ENCODE results near the gene DCC.

Gene DCC

GRCh38 chr18:52499016-52499415, 159.0 kb downstream of the DCC start:
- no peak overlapping the region for H3K4me2 ChIP-seq (ENCODE audit: low read length)
- H3F3A ChIP-seq (ENCODE audit: control insufficient read depth, insufficient read depth) = no peaks in the 10 kb centered on the region
- no peak overlapping the region for H3K4me3 ChIP-seq (ENCODE audit: low read length)
- no peaks in the 10 kb centered on the region for H3K9me2 ChIP-seq (replicated peaks; ENCODE audit: control insufficient read depth, low read length)
- no peaks in the 10 kb centered on the region for H3K4me1 ChIP-seq (ENCODE audit: control insufficient read depth, low read length)
- no peaks in the 10 kb centered on the region for H3K79me2 ChIP-seq (ENCODE audit: control insufficient read depth, low read length)
- no peaks in the 10 kb centered on the region for H4K20me1 ChIP-seq (ENCODE audit: control insufficient read depth, insufficient read depth, low read depth, low read length)
- no peaks in the 10 kb centered on the region for H3K27me3 ChIP-seq (ENCODE audit: control insufficient read depth, low read length)
- no peak overlapping the region for H3K27ac ChIP-seq (ENCODE audit: low read depth, low read length)
- peaks cover 2% of the 10 kb centered on the region; the same call in 1 of the 2 replicates for H3K9me3 ChIP-seq (ENCODE audit: control insufficient read depth, insufficient read depth, low read length)
- TF ChIP-seq EZH2phosphoT487 (IDR thresholded peaks at IDR 0.05; ENCODE audit: borderline replicate concordance, low read length) (no peak), CTCF (IDR thresholded peaks at IDR 0.05; ENCODE audit: low read depth, low read length, poor library complexity, severe bottlenecking) (no peak)
- H3K36me3 ChIP-seq (ENCODE audit: control insufficient read depth, low read length) = no peaks in the 10 kb centered on the region

- no peak overlapping the region for H3K4me3 ChIP-seq (ENCODE audit: low read length)
- no peaks in the 10 kb centered on the region for H3K27me3 ChIP-seq (ENCODE audit: control insufficient read depth, low read length)
- no peak overlapping the region for H3K27ac ChIP-seq (ENCODE audit: low read depth, low read length)
- TF ChIP-seq CTCF (IDR thresholded peaks at IDR 0.05; ENCODE audit: low read depth, low read length, poor library complexity, severe bottlenecking) = no peak
- TF ChIP-seq EZH2phosphoT487 (IDR thresholded peaks at IDR 0.05; ENCODE audit: borderline replicate concordance, low read length) = no peak
- H3K9me3 ChIP-seq (ENCODE audit: control insufficient read depth, insufficient read depth, low read length) = no peaks in the 10 kb centered on the region
- H4K20me1 ChIP-seq (ENCODE audit: control insufficient read depth, insufficient read depth, low read depth, low read length) = no peaks in the 10 kb centered on the region
- H3K4me1 ChIP-seq (ENCODE audit: control insufficient read depth, low read length) = no peaks in the 10 kb centered on the region
- H3K79me2 ChIP-seq (ENCODE audit: control insufficient read depth, low read length) = no peaks in the 10 kb centered on the region
- no peaks in the 10 kb centered on the region for H3K36me3 ChIP-seq (ENCODE audit: control insufficient read depth, low read length)
- H3K9me2 ChIP-seq (replicated peaks; ENCODE audit: control insufficient read depth, low read length) = no peaks in the 10 kb centered on the region
- no peak overlapping the region for H3K4me2 ChIP-seq (ENCODE audit: low read length)
- H3F3A ChIP-seq (ENCODE audit: control insufficient read depth, insufficient read depth) = no peaks in the 10 kb centered on the region
Measured at GRCh38 chr18:52499644-52500043, 159.6 kb downstream of the DCC start.

GRCh38 chr18:52504589-52504988, 164.6 kb downstream of the DCC start:
- H3F3A ChIP-seq (ENCODE audit: control insufficient read depth, insufficient read depth) = no peaks in the 10 kb centered on the region
- no peaks in the 10 kb centered on the region for H3K36me3 ChIP-seq (ENCODE audit: control insufficient read depth, low read length)
- H3K4me2 ChIP-seq (ENCODE audit: low read length) = no peak overlapping the region
- TF ChIP-seq CTCF (IDR thresholded peaks at IDR 0.05; ENCODE audit: low read depth, low read length, poor library complexity, severe bottlenecking) (no peak), EZH2phosphoT487 (IDR thresholded peaks at IDR 0.05; ENCODE audit: borderline replicate concordance, low read length) (no peak)
- H3K27me3 ChIP-seq (ENCODE audit: control insufficient read depth, low read length) = no peaks in the 10 kb centered on the region
- no peak overlapping the region for H3K27ac ChIP-seq (ENCODE audit: low read depth, low read length)
- H3K9me2 ChIP-seq (replicated peaks; ENCODE audit: control insufficient read depth, low read length) = no peaks in the 10 kb centered on the region
- H3K4me1 ChIP-seq (ENCODE audit: control insufficient read depth, low read length) = no peaks in the 10 kb centered on the region
- no peaks in the 10 kb centered on the region for H3K9me3 ChIP-seq (ENCODE audit: control insufficient read depth, insufficient read depth, low read length)
- no peak overlapping the region for H3K4me3 ChIP-seq (ENCODE audit: low read length)
- H3K79me2 ChIP-seq (ENCODE audit: control insufficient read depth, low read length) = no peaks in the 10 kb centered on the region
- H4K20me1 ChIP-seq (ENCODE audit: control insufficient read depth, insufficient read depth, low read depth, low read length) = no peaks in the 10 kb centered on the region

- H3F3A ChIP-seq (ENCODE audit: control insufficient read depth, insufficient read depth) = no peaks in the 10 kb centered on the region
- no peaks in the 10 kb centered on the region for H3K9me3 ChIP-seq (ENCODE audit: control insufficient read depth, insufficient read depth, low read length)
- no peak overlapping the region for H3K4me3 ChIP-seq (ENCODE audit: low read length)
- TF ChIP-seq EZH2phosphoT487 (IDR thresholded peaks at IDR 0.05; ENCODE audit: borderline replicate concordance, low read length) = no peak
- TF ChIP-seq CTCF (IDR thresholded peaks at IDR 0.05; ENCODE audit: low read depth, low read length, poor library complexity, severe bottlenecking) = no peak
- no peak overlapping the region for H3K27ac ChIP-seq (ENCODE audit: low read depth, low read length)
- H4K20me1 ChIP-seq (ENCODE audit: control insufficient read depth, insufficient read depth, low read depth, low read length) = no peaks in the 10 kb centered on the region
- H3K9me2 ChIP-seq (replicated peaks; ENCODE audit: control insufficient read depth, low read length) = no peaks in the 10 kb centered on the region
- H3K4me2 ChIP-seq (ENCODE audit: low read length) = no peak overlapping the region
- H3K4me1 ChIP-seq (ENCODE audit: control insufficient read depth, low read length) = no peaks in the 10 kb centered on the region
- no peaks in the 10 kb centered on the region for H3K79me2 ChIP-seq (ENCODE audit: control insufficient read depth, low read length)
- H3K36me3 ChIP-seq (ENCODE audit: control insufficient read depth, low read length) = no peaks in the 10 kb centered on the region
- H3K27me3 ChIP-seq (ENCODE audit: control insufficient read depth, low read length) = no peaks in the 10 kb centered on the region
Measured at GRCh38 chr18:52510139-52510538, 170.1 kb downstream of the DCC start.
